ENCODE results near the gene MRS2. TPM values are rescaled to one million over a fixed set of nuclear protein-coding genes. Genes with fewer than 3 reads are reported as not detected.
"Not testable (repeated sequence)": the region's sequence is repeated elsewhere in the genome, so short reads cannot be mapped to it uniquely, and the experiment has no call there.

The MRS2 gene
- total RNA-seq, 1 donor from 2014 or later, result 25.2 TPM

- no peak for TF ChIP-seq CTCF (IDR thresholded peaks at IDR 0.05; ENCODE audit: partially characterized antibody, unreplicated experiment)
- H3K9me3 Mint-ChIP-seq (ENCODE audit: unreplicated experiment), result peaks cover 8% of the 10 kb centered on the region
- no peak for DNase-seq
- H3K4me3 Mint-ChIP-seq (ENCODE audit: unreplicated experiment), result no peak overlapping the region
- peaks cover 13% of the 10 kb centered on the region for H3K4me1 Mint-ChIP-seq (ENCODE audit: low read depth, unreplicated experiment)
- H3K27ac Mint-ChIP-seq (ENCODE audit: unreplicated experiment), result no peak overlapping the region
- peaks cover 4% of the 10 kb centered on the region for H3K27me3 Mint-ChIP-seq (ENCODE audit: unreplicated experiment)
- H3K36me3 Mint-ChIP-seq (ENCODE audit: unreplicated experiment), result no peaks in the 10 kb centered on the region
Measured at GRCh38 chr6:24374612-24375011, 28.1 kb upstream of the MRS2 start.

- TF ChIP-seq CTCF (IDR thresholded peaks at IDR 0.05; ENCODE audit: partially characterized antibody, unreplicated experiment), result no peak
- no peaks in the 10 kb centered on the region for H3K36me3 Mint-ChIP-seq (ENCODE audit: unreplicated experiment)
- H3K4me3 Mint-ChIP-seq (ENCODE audit: unreplicated experiment), result no peak overlapping the region
- H3K27me3 Mint-ChIP-seq (ENCODE audit: unreplicated experiment), result peaks cover 4% of the 10 kb centered on the region
- H3K4me1 Mint-ChIP-seq (ENCODE audit: low read depth, unreplicated experiment), result peaks cover 13% of the 10 kb centered on the region
- DNase-seq, result peak; percentile 31
- H3K9me3 Mint-ChIP-seq (ENCODE audit: unreplicated experiment), result peaks cover 5% of the 10 kb centered on the region
- peak overlapping the region; percentile 35 for H3K27ac Mint-ChIP-seq (ENCODE audit: unreplicated experiment)
Measured at GRCh38 chr6:24376871-24377270, 25.9 kb upstream of the MRS2 start.

GRCh38 chr6:24378473-24379097, 24.2 kb upstream of the MRS2 start:
- H3K4me1 Mint-ChIP-seq (ENCODE audit: low read depth, unreplicated experiment), result peaks cover 13% of the 10 kb centered on the region
- no peak for TF ChIP-seq CTCF (IDR thresholded peaks at IDR 0.05; ENCODE audit: partially characterized antibody, unreplicated experiment)
- peaks cover 5% of the 10 kb centered on the region for H3K9me3 Mint-ChIP-seq (ENCODE audit: unreplicated experiment)
- DNase-seq, result no peak
- H3K4me3 Mint-ChIP-seq (ENCODE audit: unreplicated experiment), result no peak overlapping the region
- peaks cover 4% of the 10 kb centered on the region for H3K27me3 Mint-ChIP-seq (ENCODE audit: unreplicated experiment)
- no peak overlapping the region for H3K27ac Mint-ChIP-seq (ENCODE audit: unreplicated experiment)
- H3K36me3 Mint-ChIP-seq (ENCODE audit: unreplicated experiment), result no peaks in the 10 kb centered on the region

- no peaks in the 10 kb centered on the region for H3K36me3 Mint-ChIP-seq (ENCODE audit: unreplicated experiment)
- H3K4me1 Mint-ChIP-seq (ENCODE audit: low read depth, unreplicated experiment), result peaks cover 2% of the 10 kb centered on the region
- H3K27ac Mint-ChIP-seq (ENCODE audit: unreplicated experiment), result no peak overlapping the region
- peaks cover 2% of the 10 kb centered on the region for H3K9me3 Mint-ChIP-seq (ENCODE audit: unreplicated experiment)
- no peak for TF ChIP-seq CTCF (IDR thresholded peaks at IDR 0.05; ENCODE audit: partially characterized antibody, unreplicated experiment)
- H3K27me3 Mint-ChIP-seq (ENCODE audit: unreplicated experiment), result peaks cover 4% of the 10 kb centered on the region
- no peak for DNase-seq
- no peak overlapping the region for H3K4me3 Mint-ChIP-seq (ENCODE audit: unreplicated experiment)
Measured at GRCh38 chr6:24381476-24382219, 21.1 kb upstream of the MRS2 start.

GRCh38 chr6:24382220-24382540, 20.6 kb upstream of the MRS2 start:
- peaks cover 2% of the 10 kb centered on the region for H3K9me3 Mint-ChIP-seq (ENCODE audit: unreplicated experiment)
- no peaks in the 10 kb centered on the region for H3K36me3 Mint-ChIP-seq (ENCODE audit: unreplicated experiment)
- no peak for DNase-seq
- peaks cover 2% of the 10 kb centered on the region for H3K4me1 Mint-ChIP-seq (ENCODE audit: low read depth, unreplicated experiment)
- H3K27ac Mint-ChIP-seq (ENCODE audit: unreplicated experiment), result no peak overlapping the region
- no peak for TF ChIP-seq CTCF (IDR thresholded peaks at IDR 0.05; ENCODE audit: partially characterized antibody, unreplicated experiment)
- peaks cover 1% of the 10 kb centered on the region for H3K27me3 Mint-ChIP-seq (ENCODE audit: unreplicated experiment)
- no peak overlapping the region for H3K4me3 Mint-ChIP-seq (ENCODE audit: unreplicated experiment)

- not testable (repeated sequence) for H3K36me3 Mint-ChIP-seq (ENCODE audit: unreplicated experiment); H3K9me3 Mint-ChIP-seq (ENCODE audit: unreplicated experiment); H3K4me3 Mint-ChIP-seq (ENCODE audit: unreplicated experiment); H3K27ac Mint-ChIP-seq (ENCODE audit: unreplicated experiment); DNase-seq; H3K4me1 Mint-ChIP-seq (ENCODE audit: low read depth, unreplicated experiment); H3K27me3 Mint-ChIP-seq (ENCODE audit: unreplicated experiment)
Measured at GRCh38 chr6:24382891-24383494, 19.7 kb upstream of the MRS2 start.

GRCh38 chr6:24384369-24385130, 18.2 kb upstream of the MRS2 start:
- H3K4me3 Mint-ChIP-seq (ENCODE audit: unreplicated experiment); H3K27ac Mint-ChIP-seq (ENCODE audit: unreplicated experiment); H3K27me3 Mint-ChIP-seq (ENCODE audit: unreplicated experiment); H3K4me1 Mint-ChIP-seq (ENCODE audit: low read depth, unreplicated experiment); H3K36me3 Mint-ChIP-seq (ENCODE audit: unreplicated experiment); H3K9me3 Mint-ChIP-seq (ENCODE audit: unreplicated experiment); DNase-seq: not testable (repeated sequence)

All from glutamatergic neuron (in vitro differentiated cells).